Adrenal gland (tissue), 5 donors: ENCODE results near the gene DDC.

Experiments used
- CTCF ChIP-seq, 6 experiments: fragments of 450-650 bp in 4 of 6; fragments of 200-600 bp in 2 of 6; sonication (generic) in 1 of 6; IDR thresholded peaks; 1 replicate in 5 of 6; 2 replicates in 1 of 6; pipeline versions ENCODE4 v1.5.1 to v1.8.0; 2016 to 2021; ENCODE audit warnings: antibody characterized with exemption in 6 of 6, mild to moderate bottlenecking in 2 of 6, moderate library complexity in 1 of 6
- POLR2A ChIP-seq, 2 donors: fragments of 450-650 bp; IDR thresholded peaks; one replicate each; pipeline ENCODE4 v1.6.1; 2017; ENCODE audit warnings: antibody characterized with exemption in 2 of 2, mild to moderate bottlenecking in 2 of 2, moderate library complexity in 1 of 2
- donor health status: DM: no; HTN: no; CAD: no.

- TF ChIP-seq CTCF (IDR thresholded peaks at IDR 0.05) (no peak), POLR2A (IDR thresholded peaks at IDR 0.05) (no peak)
Observed at GRCh38 chr7:50481867-50482266, 83.3 kb downstream of the DDC start.
